Fibroblast of skin of left biceps (primary cell): ENCODE measurements around the gene THTPA.

Experiments used
- DNase-seq, 2 experiments: peaks; one replicate each; pipeline ENCODE4 v3.0.0-alpha.2; 2013; ENCODE audit warnings: low read depth in 2 of 2

The THTPA gene, protein sequence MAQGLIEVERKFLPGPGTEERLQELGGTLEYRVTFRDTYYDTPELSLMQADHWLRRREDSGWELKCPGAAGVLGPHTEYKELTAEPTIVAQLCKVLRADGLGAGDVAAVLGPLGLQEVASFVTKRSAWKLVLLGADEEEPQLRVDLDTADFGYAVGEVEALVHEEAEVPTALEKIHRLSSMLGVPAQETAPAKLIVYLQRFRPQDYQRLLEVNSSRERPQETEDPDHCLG

DNA sequence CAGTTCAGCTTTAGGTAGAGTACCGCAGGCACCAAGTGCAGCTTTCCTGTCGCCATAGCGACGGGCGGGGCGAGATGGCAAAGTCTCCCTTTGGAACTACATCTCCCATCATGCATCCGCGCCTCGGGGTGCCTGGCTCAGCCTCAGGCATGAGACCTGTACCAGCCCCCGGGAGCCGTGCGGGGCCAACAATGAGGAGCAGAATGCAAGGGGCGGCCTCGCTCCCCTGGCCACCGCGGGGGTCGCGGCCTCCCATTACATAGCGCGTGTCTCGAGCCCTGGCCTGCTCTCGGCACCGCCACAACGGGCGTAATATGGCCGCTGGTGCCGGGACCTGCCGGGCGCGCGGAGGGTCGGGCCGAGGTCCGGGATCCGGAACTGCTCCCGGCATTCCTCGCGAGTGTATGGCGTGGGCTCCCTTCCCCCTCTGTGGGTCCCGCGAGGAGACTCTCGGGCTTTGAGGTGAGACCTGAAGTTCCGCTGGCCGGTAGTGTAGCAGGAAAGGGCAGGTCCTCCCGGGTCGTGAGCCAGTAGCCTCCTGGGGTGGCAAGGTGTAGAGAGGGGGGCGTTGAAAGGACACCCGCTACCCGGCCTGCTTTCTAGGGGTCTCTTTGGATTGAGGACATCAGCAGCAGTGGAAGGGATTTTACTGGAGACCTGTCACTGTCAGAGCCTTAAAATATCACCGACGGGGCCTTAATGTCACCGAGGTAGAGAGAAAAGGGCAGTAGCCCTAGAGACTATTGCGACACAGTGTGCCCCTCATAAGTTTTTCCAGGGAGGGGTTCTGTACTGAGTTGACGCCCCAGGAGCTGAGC is at the start of gene THTPA:
Gene THTPA (plus strand): TSS at position 390 of the 818 bp plus-strand sequence. CDS start 487 bp downstream, outside the sequence.
- peak; percentile 64 to 65 for DNase-seq

DNA sequence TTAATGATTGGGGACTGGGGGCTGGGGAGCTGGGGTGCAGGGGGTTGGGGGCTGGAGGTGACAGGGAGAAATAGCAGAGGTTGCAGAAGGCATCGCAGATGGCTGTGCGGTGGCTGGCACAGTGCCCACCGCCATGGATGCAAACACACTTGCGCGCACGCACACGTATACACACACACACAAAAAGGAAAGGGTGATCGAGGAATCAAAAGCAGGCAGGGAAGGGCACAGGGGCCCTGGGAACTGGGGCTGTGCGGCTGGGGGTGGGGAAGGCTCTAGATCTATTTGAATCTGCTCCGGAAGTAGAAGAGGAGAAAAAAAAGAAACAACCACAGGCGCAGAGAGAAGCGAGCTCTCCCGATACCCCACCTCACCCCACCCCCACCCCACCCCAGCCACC is 43.9 kb upstream of the THTPA start:
- no peak for DNase-seq

DNA sequence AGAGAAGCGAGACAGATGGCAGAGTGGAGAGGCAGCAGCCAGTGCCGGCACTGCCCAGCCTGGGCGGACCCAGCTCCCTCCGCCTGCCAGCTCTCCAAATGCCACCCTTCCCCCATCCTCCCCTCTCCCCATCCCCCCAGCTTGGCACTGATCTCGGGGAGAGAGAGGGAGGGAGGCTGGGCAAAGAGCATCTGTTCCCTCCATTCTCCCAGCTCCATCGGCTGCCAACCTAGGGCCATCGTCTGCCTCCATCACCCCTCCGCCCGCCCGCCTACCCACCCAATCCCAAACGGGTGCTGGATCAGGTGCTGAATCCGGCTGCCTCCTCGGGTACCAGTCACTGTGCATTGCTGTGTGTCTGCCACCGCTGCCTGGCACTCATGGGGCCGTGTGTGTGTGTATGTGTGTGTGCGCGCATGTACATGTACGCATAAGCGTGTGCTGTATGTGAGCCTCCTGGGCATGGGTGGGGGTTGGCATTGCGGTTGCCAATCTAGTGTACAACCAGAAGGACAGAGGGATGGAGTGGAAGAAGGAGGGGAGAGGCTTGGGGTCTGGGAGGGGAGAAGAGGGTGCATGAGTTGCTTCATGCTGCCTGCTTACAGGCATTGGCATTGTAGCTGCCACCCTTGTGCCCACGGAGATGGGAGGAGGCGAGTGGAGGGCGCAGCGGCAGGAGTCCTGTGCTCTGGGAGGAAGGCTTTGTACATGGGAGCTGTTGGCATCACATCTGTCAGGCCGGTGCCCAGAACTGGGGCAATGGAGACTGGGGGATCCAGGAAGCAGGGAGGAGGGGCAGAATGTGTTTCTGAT is 42.9 kb upstream of the THTPA start:
- DNase-seq: no peak

DNA sequence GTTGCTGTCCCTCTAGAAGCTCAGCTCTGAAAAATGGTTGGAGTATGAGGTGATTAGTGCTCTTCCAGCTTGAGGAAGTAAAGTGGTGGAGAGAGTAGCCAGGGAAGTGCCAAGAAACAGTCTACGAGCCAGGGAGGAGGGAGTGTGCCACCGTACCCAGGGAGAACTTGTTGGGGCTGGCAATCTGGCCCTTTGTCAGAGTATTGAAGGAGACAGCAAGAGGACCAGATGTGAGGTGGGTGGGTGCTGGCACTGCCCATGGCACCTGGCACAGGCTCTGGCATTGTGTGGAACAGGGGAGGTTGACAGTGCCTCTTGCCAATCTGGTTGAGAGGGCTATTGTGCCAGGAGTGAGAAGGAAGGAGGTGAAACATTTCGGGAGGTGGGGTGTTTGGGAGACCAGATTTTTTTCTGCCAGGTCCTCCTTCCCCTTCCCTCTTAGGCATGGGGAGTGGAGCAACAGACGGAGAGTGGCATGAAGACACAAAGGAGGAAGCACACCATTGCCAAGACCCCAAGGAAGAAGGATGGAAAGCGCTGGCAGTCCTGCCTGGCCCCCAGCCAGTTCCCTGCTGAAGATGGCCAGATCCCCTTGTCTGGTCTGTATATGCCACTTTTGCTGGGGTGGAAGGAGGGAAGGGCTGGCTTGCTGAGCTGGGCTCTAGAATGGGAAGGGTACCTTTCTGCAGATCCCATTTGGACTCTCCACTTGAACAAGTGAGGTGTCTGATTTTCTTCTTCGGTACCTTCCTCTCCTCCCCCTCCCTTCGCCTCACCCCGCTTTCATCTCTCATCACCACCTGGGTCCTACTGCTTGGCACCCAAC is 42.0 kb upstream of the THTPA start:
- no peak for DNase-seq

DNA sequence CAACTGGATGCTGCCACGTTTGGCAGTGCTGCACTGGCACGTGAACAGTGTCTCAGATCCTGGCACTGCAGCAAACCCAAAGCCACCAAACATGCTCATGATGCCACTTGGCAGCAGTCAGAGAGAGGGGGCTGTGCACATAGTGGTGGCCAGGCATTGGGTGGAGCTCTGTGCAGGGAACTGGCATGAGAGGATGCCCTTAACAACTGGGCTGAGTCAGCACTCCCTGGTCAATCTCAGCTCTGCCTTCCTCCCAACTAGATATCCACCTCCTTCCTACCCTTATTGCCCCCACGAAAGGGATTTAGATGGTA is 41.5 kb upstream of the THTPA start:
- no peak for DNase-seq

DNA sequence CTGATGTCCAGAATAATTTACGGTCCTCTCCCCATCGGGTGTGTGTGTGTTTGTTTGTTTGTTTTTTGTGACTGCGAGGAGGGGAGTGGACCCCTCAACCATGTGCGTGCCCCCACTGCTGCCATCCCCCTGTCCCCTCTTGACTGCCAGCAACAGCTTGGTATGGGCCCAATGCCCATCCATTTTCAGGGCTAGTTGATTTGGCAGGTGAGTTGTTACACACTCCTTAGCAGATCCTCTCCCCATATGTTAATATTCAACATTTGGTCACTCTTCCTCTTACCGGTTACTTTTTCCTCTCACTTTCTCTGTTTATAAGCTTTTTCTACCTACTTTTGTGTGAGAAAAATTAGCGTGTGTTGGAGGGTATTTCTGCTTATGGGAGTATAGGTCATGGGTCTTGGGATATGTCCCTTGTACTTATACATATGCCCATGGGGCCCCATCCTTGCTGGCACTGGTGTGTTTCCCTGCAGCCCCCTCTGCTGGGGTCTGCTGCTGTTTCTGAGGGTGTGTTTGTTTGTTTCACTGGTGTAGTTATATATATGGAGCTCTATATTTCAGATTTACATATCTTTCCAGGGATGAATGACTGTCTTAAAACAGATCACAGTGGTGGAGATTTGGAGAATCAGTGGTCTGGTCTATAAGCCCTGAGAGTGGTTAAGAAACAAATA is 38.3 kb upstream of the THTPA start:
- no peak for DNase-seq

DNA sequence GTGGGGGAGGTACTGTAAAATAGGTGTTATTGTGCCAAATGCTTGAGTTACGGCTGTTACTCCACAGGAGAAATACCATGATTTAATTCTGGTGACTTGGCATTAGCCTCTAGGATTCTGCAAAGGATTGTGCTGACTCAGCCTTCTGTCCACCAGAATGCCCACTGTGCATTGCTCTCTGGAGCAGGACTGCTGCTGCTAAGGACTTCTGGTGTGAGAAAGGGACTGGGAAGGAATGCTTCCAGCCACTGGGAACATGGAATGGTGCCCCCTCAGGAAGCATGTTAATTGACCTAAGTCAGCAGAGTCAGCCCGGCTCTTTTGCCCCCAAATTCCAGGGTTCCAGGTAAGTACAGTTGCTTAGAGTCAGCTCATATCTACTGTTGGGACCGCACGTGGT is 37.4 kb upstream of the THTPA start:
- DNase-seq: no peak

DNA sequence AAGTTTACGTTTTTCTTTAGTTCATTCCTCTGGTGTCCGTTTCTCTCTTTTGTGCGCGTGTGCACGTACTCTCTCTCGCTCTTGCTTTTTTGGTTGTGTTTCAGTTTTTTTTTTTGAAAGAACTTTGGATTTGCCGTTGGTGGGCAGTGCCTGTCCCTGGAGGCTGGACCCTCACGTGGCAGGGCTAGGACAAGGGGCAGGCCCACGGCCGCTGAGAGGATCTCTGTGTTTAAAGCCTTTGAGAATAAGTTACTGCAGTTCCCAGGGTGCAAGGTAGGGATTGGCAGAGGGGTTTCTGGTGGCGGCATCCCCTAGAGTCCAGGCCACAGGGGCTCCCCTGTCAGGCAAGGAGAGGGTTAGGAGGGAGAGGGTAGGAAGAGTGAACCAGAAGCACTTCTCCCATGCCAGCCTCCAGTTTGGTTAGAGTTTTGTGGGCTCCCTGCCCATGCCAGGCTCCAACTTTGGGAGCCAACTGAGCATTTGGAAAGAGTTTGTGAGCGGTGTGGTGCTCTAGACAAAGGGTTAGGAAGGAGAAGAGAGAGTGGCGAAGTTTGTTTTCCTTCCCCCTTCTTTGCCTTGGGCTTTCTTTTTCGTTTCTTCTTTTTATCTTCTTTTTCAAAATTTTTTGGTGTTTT is 35.1 kb upstream of the THTPA start:
- DNase-seq: no peak

DNA sequence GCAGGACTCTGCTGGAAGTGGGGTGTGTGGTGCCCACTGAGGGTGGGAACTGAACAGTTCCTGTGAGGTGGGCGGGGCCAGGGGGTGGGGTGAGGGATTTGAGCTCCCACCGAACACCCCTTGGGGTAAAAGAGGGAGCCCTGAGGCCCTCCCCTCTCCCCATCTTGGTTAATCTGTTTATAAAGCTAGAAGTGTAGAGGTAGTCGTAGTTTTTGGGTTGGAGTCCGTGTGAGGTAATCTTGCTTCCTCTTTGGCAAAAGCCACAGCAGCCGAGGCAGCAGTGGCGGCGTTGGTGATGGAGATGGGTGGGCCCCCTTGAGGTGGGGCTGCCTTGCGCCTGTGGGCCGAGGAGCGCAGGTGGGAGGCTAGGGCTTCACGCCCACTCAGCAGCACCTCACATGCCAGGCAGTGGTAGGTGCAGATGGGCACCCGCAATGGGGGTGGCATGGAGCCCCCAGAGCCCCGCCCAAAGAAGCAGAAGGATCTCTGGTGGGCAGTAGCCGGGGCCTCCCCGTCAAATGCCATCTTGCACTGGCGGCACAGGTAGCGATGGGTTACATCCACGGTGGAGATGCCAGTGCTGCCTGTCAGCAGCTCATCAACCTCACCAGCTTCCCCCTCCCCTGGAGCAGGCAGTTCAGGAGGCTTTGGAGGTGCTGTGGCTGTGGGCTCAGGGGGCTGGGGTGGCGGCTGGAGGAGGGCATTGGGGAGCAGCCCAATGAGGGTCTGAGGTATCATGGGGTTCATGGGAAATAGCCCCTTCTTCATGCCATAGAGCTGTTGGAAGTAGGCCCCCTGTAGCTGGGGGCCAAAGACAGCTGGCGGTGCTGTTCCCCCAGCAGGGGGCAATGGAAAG is 34.1 kb upstream of the THTPA start:
- DNase-seq: no peak

DNA sequence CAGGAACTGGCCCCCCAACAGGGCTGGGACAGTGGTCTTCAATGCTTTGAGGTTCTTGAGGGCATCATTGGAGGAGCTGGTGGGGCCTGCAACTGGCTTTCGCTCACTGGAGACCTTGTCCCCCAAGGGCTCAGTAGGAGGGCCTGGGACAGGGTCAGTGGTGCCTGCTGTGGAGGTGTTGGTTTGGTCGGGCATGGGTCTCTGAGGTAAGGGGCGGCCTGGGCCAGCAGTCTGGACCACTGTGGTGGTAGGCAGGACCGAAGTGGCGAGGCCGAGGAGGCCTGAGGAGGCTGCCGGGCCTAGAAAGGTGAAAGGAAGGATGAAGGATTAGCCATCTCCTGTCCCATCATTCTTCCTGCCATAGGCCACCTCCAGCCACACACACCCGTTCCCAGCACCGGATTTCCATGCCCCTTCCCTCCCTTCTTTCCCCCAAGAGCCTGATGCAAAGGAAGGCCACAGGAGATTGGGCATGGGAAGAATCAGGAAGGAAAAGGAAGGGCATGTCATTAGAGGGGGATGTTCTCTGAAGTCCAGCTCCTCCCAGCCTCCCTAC is 33.4 kb upstream of the THTPA start:
- DNase-seq: no peak

DNA sequence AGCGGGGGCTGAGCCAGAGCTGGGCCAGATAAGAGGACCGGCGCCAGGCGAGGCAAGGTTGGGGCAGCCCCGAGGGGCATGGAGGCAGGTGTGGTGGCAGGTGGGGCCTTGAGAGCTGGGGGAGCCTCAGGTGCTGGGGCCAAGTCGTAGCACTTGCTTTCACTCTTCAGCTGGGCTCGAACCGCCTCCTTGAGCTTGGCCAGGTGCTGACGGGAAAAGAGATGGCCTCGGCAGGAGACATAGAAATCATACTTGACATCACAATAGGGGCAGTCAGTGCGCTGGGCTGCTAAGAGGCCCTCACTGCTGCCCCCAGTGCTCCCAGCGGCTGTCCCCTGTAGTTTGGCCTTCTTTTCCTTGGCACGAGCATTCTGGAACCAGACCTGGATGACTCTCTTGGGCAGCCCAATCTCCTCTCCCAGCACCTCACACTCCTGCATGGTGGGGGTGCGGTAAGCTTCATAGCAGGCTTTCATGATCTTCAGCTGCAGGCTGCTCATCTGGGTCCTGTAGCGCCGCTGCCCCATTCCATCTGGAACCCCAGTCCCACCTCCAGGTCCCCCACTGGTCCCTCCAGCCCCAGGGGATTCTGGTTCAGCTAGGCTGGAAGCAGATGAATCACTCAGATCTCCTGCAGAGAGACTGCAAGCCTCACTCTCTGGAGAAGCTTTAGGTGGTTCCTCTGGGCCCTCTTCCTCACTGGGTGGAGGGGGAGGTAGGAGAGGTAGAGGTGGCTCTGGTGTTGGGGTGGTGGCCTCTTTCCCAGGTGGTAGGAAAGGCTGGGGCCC is 32.6 kb upstream of the THTPA start:
- DNase-seq: no peak

DNA sequence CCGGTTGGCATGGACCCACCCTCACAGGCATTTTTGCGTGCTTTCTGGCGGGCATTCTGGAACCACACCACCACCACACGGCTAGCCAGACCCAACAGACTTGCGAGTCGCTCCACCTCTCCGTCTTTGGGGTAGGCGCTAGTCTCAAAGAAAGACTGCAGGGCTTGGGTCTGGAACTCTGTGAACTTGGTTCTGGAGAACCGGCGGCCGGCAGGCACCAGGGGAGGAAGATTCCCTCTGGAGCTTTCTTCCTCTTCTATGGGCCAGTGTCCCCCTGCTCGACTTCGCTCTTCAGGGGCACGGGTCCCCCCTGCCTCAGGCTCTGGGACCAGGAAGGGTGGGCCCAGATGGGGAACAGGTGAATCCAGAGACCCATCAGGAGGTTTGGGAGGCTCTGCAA is 31.1 kb upstream of the THTPA start:
- DNase-seq: no peak

DNA sequence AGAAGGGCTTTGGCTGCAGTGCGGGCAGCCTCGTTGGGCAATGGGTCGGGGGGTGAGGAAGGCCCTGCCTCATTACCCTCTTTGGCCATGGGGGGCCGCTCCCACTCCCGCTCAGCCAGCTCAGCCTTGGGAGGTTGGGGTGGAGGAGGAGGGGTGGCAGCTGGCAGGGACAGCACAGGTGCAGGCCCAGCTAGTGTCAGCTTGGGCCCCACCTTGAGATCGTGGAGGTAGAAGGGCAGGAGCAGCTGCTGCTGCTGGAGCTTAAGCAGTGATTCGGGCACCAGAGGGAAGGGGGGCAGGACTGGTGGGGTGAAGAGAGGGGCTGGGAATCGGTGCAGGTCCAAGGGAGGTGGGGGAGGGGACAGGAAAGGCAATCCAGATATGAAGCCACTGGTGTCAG is 30.5 kb upstream of the THTPA start:
- DNase-seq: no peak

DNA sequence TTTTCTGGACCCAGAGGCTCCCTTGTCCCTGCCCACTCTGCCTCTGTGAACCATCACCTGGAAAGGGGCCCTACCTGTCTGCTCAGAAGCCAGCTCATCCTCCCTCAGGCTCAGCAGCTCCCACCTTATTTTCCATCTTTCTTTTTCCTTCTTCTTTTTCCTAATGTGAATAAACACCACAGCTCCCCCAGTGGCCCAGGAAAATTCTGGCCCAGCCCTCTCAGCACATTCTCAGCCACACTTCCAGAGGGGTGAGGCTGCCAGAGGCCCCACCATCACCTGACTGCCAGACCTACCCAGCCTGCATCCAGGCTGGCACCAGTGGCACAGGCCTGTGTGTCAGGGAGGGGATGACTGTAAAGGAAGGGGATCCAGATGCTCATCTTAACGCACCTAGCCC is 27.5 kb upstream of the THTPA start:
- no peak for DNase-seq

DNA sequence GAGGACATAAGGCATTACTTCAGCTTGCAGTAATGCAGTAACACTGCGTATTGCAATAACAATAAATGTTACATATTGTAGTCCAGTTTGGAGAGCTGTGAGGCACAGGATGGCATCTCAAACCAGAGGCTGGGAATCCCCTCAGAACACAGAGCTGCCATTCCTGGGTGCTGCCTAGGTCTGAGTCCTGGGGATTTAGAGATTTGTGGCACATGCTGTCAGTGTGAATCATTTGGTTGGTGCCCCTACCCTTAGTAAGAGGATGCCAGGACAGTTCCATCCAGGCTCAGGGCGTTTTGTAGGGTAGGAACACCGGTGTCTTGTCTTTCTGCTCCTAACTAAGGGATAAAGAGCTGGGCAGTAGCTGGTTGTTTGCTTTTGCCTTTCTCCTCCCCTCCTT is 27.1 kb upstream of the THTPA start:
- no peak for DNase-seq

DNA sequence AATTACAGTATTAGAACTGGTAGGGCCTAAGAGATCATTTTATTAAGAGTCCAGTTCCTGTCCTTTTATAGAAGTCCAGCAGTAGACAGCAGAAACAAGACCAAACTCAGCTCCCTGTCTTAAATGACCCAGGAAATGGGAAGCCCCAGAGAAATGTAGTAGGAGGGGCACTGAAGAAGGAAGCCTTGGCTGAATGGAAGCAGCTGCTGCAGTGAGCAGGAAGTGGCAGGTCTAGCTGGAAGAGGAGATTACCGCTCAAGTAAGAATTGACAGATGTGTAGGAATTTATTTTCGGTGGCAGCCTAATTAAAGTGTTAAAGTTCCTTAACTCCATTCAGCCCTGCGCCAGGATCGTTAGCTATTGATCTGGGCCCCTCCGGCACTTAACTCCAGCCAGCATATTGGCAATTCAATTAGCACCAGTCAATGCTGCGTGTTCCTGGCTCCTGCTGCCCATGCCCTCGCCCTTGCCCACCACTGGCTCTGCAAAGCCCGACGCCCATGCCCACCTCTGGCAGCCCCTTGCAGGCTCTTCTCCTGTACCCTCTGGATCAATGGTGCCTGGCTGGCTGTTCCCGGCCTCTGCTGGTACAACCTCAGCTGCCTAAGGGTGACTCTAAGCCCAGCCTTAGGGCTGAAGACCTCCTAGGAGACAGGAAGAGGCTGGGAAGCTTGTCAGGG is 25.6 kb upstream of the THTPA start:
- no peak for DNase-seq

DNA sequence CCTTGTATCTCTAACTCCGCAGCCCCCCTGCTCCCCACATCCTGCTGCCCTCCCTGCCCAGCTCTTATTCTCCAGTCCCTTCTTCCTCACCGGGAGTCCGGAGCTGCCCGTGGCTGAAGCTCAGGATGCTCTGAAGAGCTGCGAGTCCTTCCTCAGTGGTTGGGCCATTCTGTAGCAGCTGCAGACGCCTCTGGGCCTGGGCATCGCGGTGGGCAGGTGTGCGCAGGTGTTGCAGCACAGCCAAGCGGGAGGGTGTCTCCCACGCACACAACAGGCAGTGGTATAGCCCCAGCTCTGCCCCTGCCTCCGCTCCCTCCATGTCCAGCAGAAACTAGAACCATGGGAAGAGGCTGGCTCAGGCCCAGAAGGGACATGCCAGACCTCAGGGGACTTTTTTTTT is 24.7 kb upstream of the THTPA start:
- no peak for DNase-seq

DNA sequence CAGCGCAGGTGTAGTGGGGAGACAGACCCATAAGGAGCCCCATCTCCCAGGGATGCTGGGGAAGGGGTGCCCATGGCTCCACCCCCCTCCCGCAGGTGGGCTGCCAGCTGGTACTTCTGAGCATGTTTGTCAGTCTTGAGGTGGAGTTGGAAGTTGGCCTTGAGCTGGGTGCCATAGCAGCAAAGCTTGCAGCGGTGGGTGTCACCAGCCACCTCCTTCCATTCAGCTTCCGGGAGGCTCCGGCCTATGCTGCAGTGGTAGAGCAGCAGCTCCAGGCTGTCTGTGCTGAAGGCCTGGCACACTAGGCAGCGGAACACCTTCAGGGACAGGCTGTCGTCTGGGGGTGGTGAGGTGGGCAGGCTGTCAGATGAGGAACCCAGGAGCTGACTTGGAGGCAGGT is 23.4 kb upstream of the THTPA start:
- DNase-seq: no peak
